ENCODE results near the gene GARRE1. TPM values are rescaled to one million over a fixed set of nuclear protein-coding genes. Genes with fewer than 3 reads are reported as not detected.
"Not testable (repeated sequence)": the region's sequence is repeated elsewhere in the genome, so short reads cannot be mapped to it uniquely, and the experiment has no call there.

Gene GARRE1
- total RNA-seq, 4 donors from 2014 or later = 14.3 to 30.3 (median 21.9) TPM

- ATAC-seq = no peak
- H3K36me3 ChIP-seq = peaks cover 0 to 87% of the 10 kb centered on the region in 2 donors
Measured at GRCh38 chr19:34215006-34215665, 39.2 kb upstream of the GARRE1 start.

GRCh38 chr19:34215666-34216038, 38.7 kb upstream of the GARRE1 start:
- Histone ChIP-seq H3K4me3 (no peak overlapping the region), H3K27ac (no peak overlapping the region), H3K36me3 (peaks cover 0 to 86% of the 10 kb centered on the region in 2 donors), H3K27me3 (no peaks in the 10 kb centered on the region), H3K9me3 (no peaks in the 10 kb centered on the region), H3K4me1 (peaks cover 0 to 15% (median 0%) of the 10 kb centered on the region in 3 donors)
- 95 to 97% methylated on average over 3 of the region's 3 CpGs for WGBS, 2 donors (ENCODE audit: low coverage in 1 of 2)
- no peak for ATAC-seq
- TF ChIP-seq EP300 (IDR thresholded peaks at IDR 0.05) (no peak), POLR2A (IDR thresholded peaks at IDR 0.05) (no peak), CTCF (IDR thresholded peaks at IDR 0.05) (no peak), POLR2AphosphoS5 (IDR thresholded peaks at IDR 0.05) (no peak)

More at GRCh38 chr19:34215006-34215665, 39.2 kb upstream of the GARRE1 start:
- 93% methylated on average over 2 to 3 of the region's 3 CpGs for WGBS, 2 donors (ENCODE audit: low coverage in 1 of 2)
- no peaks in the 10 kb centered on the region for H3K9me3 ChIP-seq
- TF ChIP-seq POLR2A (IDR thresholded peaks at IDR 0.05) (no peak), POLR2AphosphoS5 (IDR thresholded peaks at IDR 0.05) (no peak), CTCF (IDR thresholded peaks at IDR 0.05) (no peak), EP300 (IDR thresholded peaks at IDR 0.05) (no peak)
- H3K4me3 ChIP-seq = no peak overlapping the region
- peaks cover 0 to 11% (median 0%) of the 10 kb centered on the region in 3 donors for H3K4me1 ChIP-seq
- H3K27me3 ChIP-seq = no peaks in the 10 kb centered on the region
- no peak overlapping the region for H3K27ac ChIP-seq

DNA sequence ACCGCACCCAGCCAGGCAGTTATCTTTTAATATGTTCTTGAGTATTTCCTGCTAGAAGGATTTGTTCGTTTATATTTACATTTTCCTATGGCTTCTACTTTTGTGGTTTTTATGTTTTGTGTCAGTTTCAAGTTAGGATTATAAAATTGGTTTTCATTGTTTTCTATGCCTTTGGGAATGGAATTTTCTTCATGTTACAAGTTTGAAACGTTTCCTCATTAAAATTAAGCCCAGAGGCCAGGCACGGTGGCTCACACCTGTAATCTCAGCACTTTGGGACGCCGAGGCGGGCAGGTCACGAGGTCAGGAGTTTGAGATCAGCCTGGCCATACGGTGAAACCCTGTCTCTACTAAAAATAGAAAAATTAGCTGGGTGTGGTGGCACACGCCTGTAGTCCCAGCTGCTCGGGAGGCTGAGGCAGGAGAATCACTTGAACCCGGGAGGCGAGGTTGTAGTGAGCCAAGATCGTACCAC, 37.6 kb upstream of the GARRE1 start:
- Histone ChIP-seq H3K4me1 (peaks cover 0 to 17% (median 0%) of the 10 kb centered on the region in 3 donors), H3K36me3 (peaks cover 0 to 86% of the 10 kb centered on the region in 2 donors)
- not testable (repeated sequence) for H3K27me3 ChIP-seq, H3K27ac ChIP-seq, H3K4me3 ChIP-seq, ATAC-seq, H3K9me3 ChIP-seq
- 71 to 79% methylated on average over 6 to 8 of the region's 14 CpGs for WGBS, 2 donors (ENCODE audit: low coverage in 1 of 2)

DNA sequence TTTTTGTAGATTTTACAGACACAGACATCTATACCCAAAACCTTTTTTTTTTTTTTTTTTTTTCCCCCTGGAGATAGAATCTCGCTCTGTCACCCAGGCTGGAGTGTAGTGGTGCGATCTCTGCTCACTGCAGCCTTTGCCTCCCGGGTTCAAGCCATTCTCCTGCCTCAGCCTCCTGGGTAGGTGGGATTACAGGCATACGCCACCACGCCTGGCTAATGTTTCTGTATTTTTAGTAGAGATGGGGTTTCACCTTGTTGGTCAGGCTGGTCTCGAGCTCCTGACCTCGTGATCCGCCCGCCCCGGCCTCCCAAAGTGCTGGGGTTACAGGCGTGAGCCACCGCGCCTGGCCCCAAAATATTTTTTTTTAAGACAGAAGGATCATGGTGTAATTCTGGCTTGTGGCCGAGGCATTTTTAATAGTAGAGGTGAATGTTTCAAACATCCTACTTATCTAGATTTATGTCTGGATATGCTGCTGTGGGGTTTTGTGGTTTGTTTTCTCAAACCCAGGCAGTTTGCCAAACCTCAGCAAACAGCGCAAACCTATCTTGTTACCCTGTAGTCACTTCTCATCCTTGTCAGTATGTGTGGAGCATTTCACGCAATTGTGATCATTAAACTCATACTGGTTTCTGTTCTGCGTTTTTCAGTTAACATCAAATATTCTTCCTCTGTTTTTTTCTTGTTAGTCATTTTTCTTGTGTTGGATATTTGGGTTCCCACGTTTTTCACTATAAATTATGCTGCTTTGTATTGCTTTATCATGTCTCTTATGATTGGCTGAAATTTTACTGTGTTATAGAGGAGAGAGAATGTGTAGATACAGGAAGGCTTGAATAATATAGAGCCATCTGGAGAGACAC, 36.2 kb upstream of the GARRE1 start:
- H3K27ac ChIP-seq = peak overlapping the region in 1 of 4 donors; percentile 24

More for the DNA sequence above, 36.2 kb upstream of the GARRE1 start:
- TF ChIP-seq CTCF (IDR thresholded peaks at IDR 0.05) (no peak), EP300 (IDR thresholded peaks at IDR 0.05) (no peak), POLR2A (IDR thresholded peaks at IDR 0.05) (no peak), POLR2AphosphoS5 (IDR thresholded peaks at IDR 0.05) (no peak)
- Histone ChIP-seq H3K27me3 (no peaks in the 10 kb centered on the region), H3K4me3 (no peak overlapping the region), H3K36me3 (peaks cover 7 to 89% of the 10 kb centered on the region in 2 donors), H3K9me3 (no peaks in the 10 kb centered on the region), H3K4me1 (peaks cover 0 to 17% (median 0%) of the 10 kb centered on the region in 3 donors)
- ATAC-seq = no peak
- 48 to 56% methylated on average over 5 to 13 of the region's 18 CpGs for WGBS, 2 donors (ENCODE audit: low coverage in 1 of 2)
